DMS79 treated with DMSO at 0.1 percent for 48 hours (cell line): Measurements from ENCODE around the gene TBX20.
A peak's percentile ranks its signal among the peaks of the same experiment; 100 is the strongest.
"Not testable (repeated sequence)": the region's sequence is repeated elsewhere in the genome, so short reads cannot be mapped to it uniquely, and the experiment has no call there.

ENCODE experiments used
- DNase-seq: peaks from one replicate; lab custom pipeline; 2025; lab: John Stamatoyannopoulos, UW

TBX20 gene

GRCh38 chr7:35220176-35220575 is 33.7 kb downstream of the TBX20 start:
- DNase-seq = not testable (repeated sequence)

- DNase-seq = not testable (repeated sequence)
Measured at GRCh38 chr7:35216033-35216432, 37.9 kb downstream of the TBX20 start.

GRCh38 chr7:35215063-35215462 is 38.8 kb downstream of the TBX20 start:
- DNase-seq = not testable (repeated sequence)

- DNase-seq = not testable (repeated sequence)
Measured at GRCh38 chr7:35206924-35207323, 47.0 kb downstream of the TBX20 start.

- not testable (repeated sequence) for DNase-seq
Measured at GRCh38 chr7:35204850-35205249, 49.0 kb downstream of the TBX20 start.

- DNase-seq = not testable (repeated sequence)
Measured at GRCh38 chr7:35204031-35204430, 49.9 kb downstream of the TBX20 start.

- not testable (repeated sequence) for DNase-seq
Measured at GRCh38 chr7:35202353-35202752, 51.5 kb downstream of the TBX20 start.

GRCh38 chr7:35200170-35200569 is 53.7 kb downstream of the TBX20 start:
- not testable (repeated sequence) for DNase-seq

- not testable (repeated sequence) for DNase-seq
Measured at GRCh38 chr7:35198370-35199140, 55.3 kb downstream of the TBX20 start.

GRCh38 chr7:35191571-35191970 is 62.3 kb downstream of the TBX20 start:
- DNase-seq = not testable (repeated sequence)

- DNase-seq = not testable (repeated sequence)
Measured at GRCh38 chr7:35190146-35190773, 63.6 kb downstream of the TBX20 start.

GRCh38 chr7:35186751-35187150 is 67.1 kb downstream of the TBX20 start:
- DNase-seq = peak; percentile 60

GRCh38 chr7:35185908-35186731 is 67.8 kb downstream of the TBX20 start:
- DNase-seq = peak; percentile 60

- DNase-seq = peak; percentile 47
Measured at GRCh38 chr7:35185578-35185907, 68.4 kb downstream of the TBX20 start.

GRCh38 chr7:35184961-35185360 is 68.9 kb downstream of the TBX20 start:
- not testable (repeated sequence) for DNase-seq

GRCh38 chr7:35183873-35184503 is 69.9 kb downstream of the TBX20 start:
- DNase-seq = not testable (repeated sequence)

GRCh38 chr7:35180665-35181064 is 73.2 kb downstream of the TBX20 start:
- not testable (repeated sequence) for DNase-seq

- not testable (repeated sequence) for DNase-seq
Measured at GRCh38 chr7:35173176-35173575, 80.7 kb downstream of the TBX20 start.

GRCh38 chr7:35172131-35172530 is 81.8 kb downstream of the TBX20 start:
- DNase-seq = not testable (repeated sequence)

- not testable (repeated sequence) for DNase-seq
Measured at GRCh38 chr7:35167658-35168057, 86.2 kb downstream of the TBX20 start.

GRCh38 chr7:35167158-35167557 is 86.7 kb downstream of the TBX20 start:
- not testable (repeated sequence) for DNase-seq
